GM23338 (cell line): ENCODE data around the gene RAMP1. TPM values are rescaled to one million over a fixed set of nuclear protein-coding genes. Genes with fewer than 3 reads are reported as not detected.
A peak's percentile ranks its signal among the peaks of the same experiment; 100 is the strongest.

Experiments used
- ATAC-seq: fragments of 200-7000 bp; cut with Tn5 transposase; 3 replicates; pipeline ENCODE4 v1.9.1; 2020
- DNase-seq: peaks from one replicate; pipeline ENCODE4 v3.0.0-alpha.2; 2015; ENCODE audit warnings: low spot score
- H2AFZ ChIP-seq: fragments of 200-600 bp; sonication (generic); 2 replicates; pipeline ENCODE4 v1.8.0; 2016; ENCODE audit warnings: antibody characterized with exemption, mild to moderate bottlenecking, moderate library complexity
- H3F3A ChIP-seq: fragments of 200-600 bp; sonication (generic); replicated peaks from 2 replicates; pipeline ENCODE4 v1.8.0; 2017; ENCODE audit warnings: antibody characterized with exemption, mixed run types, low read depth
- H3K27ac ChIP-seq: fragments of 200-600 bp; sonication (generic); 2 replicates; pipeline ENCODE4 v1.6.1; 2016; ENCODE audit warnings: low read depth
- H3K27me3 ChIP-seq: fragments of 200-600 bp; sonication (generic); 2 replicates; pipeline ENCODE4 v1.8.0; 2016; ENCODE audit warnings: mild to moderate bottlenecking, mixed run types, moderate library complexity; ENCODE audit not compliant: insufficient read depth
- H3K36me3 ChIP-seq: fragments of 200-600 bp; sonication (generic); 2 replicates; pipeline ENCODE4 v1.8.0; 2016; ENCODE audit warnings: mild to moderate bottlenecking; ENCODE audit not compliant: insufficient read depth
- H3K4me1 ChIP-seq: fragments of 200-600 bp; sonication (generic); 2 replicates; pipeline ENCODE4 v1.8.0; 2016; ENCODE audit warnings: mild to moderate bottlenecking, moderate library complexity; ENCODE audit not compliant: insufficient read depth
- H3K4me2 ChIP-seq: fragments of 200-600 bp; sonication (generic); 2 replicates; pipeline ENCODE4 v1.7.1; 2017; ENCODE audit warnings: mixed run types
- H3K4me3 ChIP-seq: fragments of 200-600 bp; sonication (generic); 2 replicates; pipeline ENCODE4 v1.6.1; 2016; ENCODE audit warnings: mixed run types
- H3K79me2 ChIP-seq: fragments of 200-600 bp; sonication (generic); replicated peaks from 2 replicates; pipeline ENCODE4 v1.8.0; 2017; ENCODE audit warnings: mild to moderate bottlenecking; ENCODE audit not compliant: insufficient read depth
- H3K9me2 ChIP-seq: fragments of 200-600 bp; sonication (generic); 2 replicates; pipeline ENCODE4 v1.8.0; 2017; ENCODE audit not compliant: insufficient read depth
- H4K20me1 ChIP-seq: fragments of 200-600 bp; sonication (generic); replicated peaks from 2 replicates; pipeline ENCODE4 v1.8.0; 2017; ENCODE audit warnings: mild to moderate bottlenecking; ENCODE audit not compliant: insufficient read depth
- H3K27ac Mint-ChIP-seq: 2 replicates; pipeline ENCODE4 v1.8.0; 2020; ENCODE audit warnings: inconsistent platforms, mild to moderate bottlenecking, moderate library complexity, mixed read lengths
- H3K27me3 Mint-ChIP-seq: 3 replicates; pipeline ENCODE4 v1.8.0; 2022; ENCODE audit warnings: low read depth, mild to moderate bottlenecking, moderate library complexity, mixed read lengths, inconsistent platforms; ENCODE audit not compliant: insufficient read depth, poor library complexity
- H3K36me3 Mint-ChIP-seq: 3 replicates; pipeline ENCODE4 v1.8.0; 2021; ENCODE audit warnings: low read depth, mild to moderate bottlenecking, inconsistent platforms, moderate library complexity, mixed read lengths
- H3K4me1 Mint-ChIP-seq: 3 replicates; pipeline ENCODE4 v1.8.0; 2020; ENCODE audit warnings: mild to moderate bottlenecking, inconsistent platforms, mixed read lengths
- H3K4me3 Mint-ChIP-seq: 3 replicates; pipeline ENCODE4 v1.8.0; 2021; ENCODE audit warnings: moderate library complexity, mild to moderate bottlenecking, inconsistent platforms, mixed read lengths
- H3K9me3 Mint-ChIP-seq: 3 replicates; pipeline ENCODE4 v1.8.0; 2020; ENCODE audit warnings: moderate library complexity, mild to moderate bottlenecking, inconsistent platforms, mixed read lengths
- CREB1 ChIP-seq: fragments of 250-450 bp; sonication (Bioruptor Pico); IDR thresholded peaks from 2 replicates; pipeline ENCODE4 v1.5.0; 2020; ENCODE audit warnings: low read depth, mild to moderate bottlenecking, moderate library complexity
- EZH2 ChIP-seq: fragments of 200-600 bp; sonication (generic); IDR thresholded peaks from one replicate; pipeline ENCODE4 v1.8.0; 2017; ENCODE audit warnings: antibody characterized with exemption, mild to moderate bottlenecking, low read depth; ENCODE audit not compliant: unreplicated experiment
- EZH2phosphoT487 ChIP-seq: fragments of 200-600 bp; sonication (generic); IDR thresholded peaks from one replicate; pipeline ENCODE4 v1.8.1; 2018; ENCODE audit warnings: antibody characterized with exemption; ENCODE audit not compliant: unreplicated experiment
- JUNB ChIP-seq: IDR thresholded peaks from one replicate; pipeline ENCODE4 v1.6.1; 2016; ENCODE audit warnings: antibody characterized with exemption; ENCODE audit not compliant: unreplicated experiment
- NANOG ChIP-seq: IDR thresholded peaks from 2 replicates; pipeline ENCODE4 v1.6.1; 2016; ENCODE audit warnings: antibody characterized with exemption, borderline replicate concordance
- POLR2AphosphoS5 ChIP-seq: IDR thresholded peaks from 2 replicates; pipeline ENCODE4 v1.6.1; 2016; ENCODE audit warnings: antibody characterized with exemption, low read depth
- STAT1 ChIP-seq: IDR thresholded peaks from one replicate; pipeline ENCODE4 v1.6.1; 2016; ENCODE audit warnings: antibody characterized with exemption; ENCODE audit not compliant: unreplicated experiment
- ZNF114 ChIP-seq: fragments of 250-450 bp; sonication (Bioruptor Pico); IDR thresholded peaks from 2 replicates; pipeline ENCODE4 v1.5.0; 2020; ENCODE audit warnings: mild to moderate bottlenecking, moderate library complexity
- ZNF331 ChIP-seq: fragments of 250-450 bp; sonication (Bioruptor Pico); IDR thresholded peaks from 2 replicates; pipeline ENCODE4 v1.5.0; 2020; ENCODE audit warnings: low read depth, mild to moderate bottlenecking, moderate library complexity
- polyA plus RNA-seq: library from polyadenylated mRNA; unstranded; fragments of >200 nt; fragmentation: Nextera tagmentation; extraction: Ambion mirVana; gene quantifications from 2 replicates; pipeline ENCODE4 v1.2.1, GENCODE V29; 2016
- total RNA-seq: library from RNA; depleted of rRNA; stranded (reverse); fragments of >200 nt; shearing (Covaris generic); gene quantifications from 2 replicates; pipeline ENCODE4 v1.2.3, GENCODE V29; 2014
- TF ChIP-seq, protein P1 (sequence below): IDR thresholded peaks from one replicate; pipeline ENCODE4 v1.6.1; 2018; ENCODE audit warnings: antibody characterized with exemption; ENCODE audit not compliant: unreplicated experiment
- TF ChIP-seq, protein P2 (sequence below): IDR thresholded peaks from 2 replicates; pipeline ENCODE4 v1.6.1; 2016; ENCODE audit warnings: antibody characterized with exemption
- TF ChIP-seq, protein P3 (sequence below), 2 experiments: fragments of 200-600 bp in 1 of 2; sonication (generic) in 1 of 2; conservative IDR thresholded peaks; 2 replicates each; pipeline versions ENCODE4 v1.5.1 to v1.6.1; 2016 to 2017; ENCODE audit warnings: antibody characterized with exemption in 2 of 2, low read depth in 2 of 2, mild to moderate bottlenecking in 2 of 2, moderate library complexity in 1 of 2
- TF ChIP-seq, protein P4 (sequence below): fragments of 250-450 bp; sonication (Bioruptor Pico); IDR thresholded peaks from 2 replicates; pipeline ENCODE4 v1.5.0; 2020; ENCODE audit warnings: mild to moderate bottlenecking, moderate library complexity

The RAMP1 gene
- total and polyA plus RNA-seq, 2 experiments from 2014 or later = 1.7 to 3.3 TPM

DNA sequence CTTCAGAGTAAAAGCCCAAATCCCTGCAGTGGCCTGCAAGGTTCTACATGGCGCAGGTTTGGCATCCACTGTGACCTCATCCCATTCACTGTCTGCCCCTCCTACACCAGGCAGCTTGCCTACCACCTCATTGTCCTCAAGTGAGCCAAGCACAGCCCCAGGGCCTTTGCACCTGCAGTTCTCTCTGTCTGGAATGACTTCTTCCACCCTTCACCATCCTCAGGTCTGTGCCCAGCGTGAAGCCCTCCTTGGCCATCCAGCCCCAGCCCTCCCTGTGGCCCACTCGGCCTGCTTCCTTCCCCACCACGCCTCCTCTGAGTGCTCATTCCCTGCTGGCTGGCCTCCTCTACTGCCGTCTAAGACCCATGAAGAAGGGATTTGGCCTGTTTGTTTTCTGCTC is 74.8 kb downstream of the RAMP1 start:
- DNase-seq (no peak), ATAC-seq (no peak)
- H3K36me3 ChIP-seq = no peaks in the 10 kb centered on the region
- H3K9me2 ChIP-seq = no peaks in the 10 kb centered on the region
- no peaks in the 10 kb centered on the region for H3F3A ChIP-seq
- H2AFZ ChIP-seq = peak overlapping the region; percentile 18; the same call in 1 of the 2 replicates
- no peak overlapping the region for H3K4me3 Mint-ChIP-seq
- TF ChIP-seq, protein P1, sequence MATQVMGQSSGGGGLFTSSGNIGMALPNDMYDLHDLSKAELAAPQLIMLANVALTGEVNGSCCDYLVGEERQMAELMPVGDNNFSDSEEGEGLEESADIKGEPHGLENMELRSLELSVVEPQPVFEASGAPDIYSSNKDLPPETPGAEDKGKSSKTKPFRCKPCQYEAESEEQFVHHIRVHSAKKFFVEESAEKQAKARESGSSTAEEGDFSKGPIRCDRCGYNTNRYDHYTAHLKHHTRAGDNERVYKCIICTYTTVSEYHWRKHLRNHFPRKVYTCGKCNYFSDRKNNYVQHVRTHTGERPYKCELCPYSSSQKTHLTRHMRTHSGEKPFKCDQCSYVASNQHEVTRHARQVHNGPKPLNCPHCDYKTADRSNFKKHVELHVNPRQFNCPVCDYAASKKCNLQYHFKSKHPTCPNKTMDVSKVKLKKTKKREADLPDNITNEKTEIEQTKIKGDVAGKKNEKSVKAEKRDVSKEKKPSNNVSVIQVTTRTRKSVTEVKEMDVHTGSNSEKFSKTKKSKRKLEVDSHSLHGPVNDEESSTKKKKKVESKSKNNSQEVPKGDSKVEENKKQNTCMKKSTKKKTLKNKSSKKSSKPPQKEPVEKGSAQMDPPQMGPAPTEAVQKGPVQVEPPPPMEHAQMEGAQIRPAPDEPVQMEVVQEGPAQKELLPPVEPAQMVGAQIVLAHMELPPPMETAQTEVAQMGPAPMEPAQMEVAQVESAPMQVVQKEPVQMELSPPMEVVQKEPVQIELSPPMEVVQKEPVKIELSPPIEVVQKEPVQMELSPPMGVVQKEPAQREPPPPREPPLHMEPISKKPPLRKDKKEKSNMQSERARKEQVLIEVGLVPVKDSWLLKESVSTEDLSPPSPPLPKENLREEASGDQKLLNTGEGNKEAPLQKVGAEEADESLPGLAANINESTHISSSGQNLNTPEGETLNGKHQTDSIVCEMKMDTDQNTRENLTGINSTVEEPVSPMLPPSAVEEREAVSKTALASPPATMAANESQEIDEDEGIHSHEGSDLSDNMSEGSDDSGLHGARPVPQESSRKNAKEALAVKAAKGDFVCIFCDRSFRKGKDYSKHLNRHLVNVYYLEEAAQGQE = no peak
- TF ChIP-seq EZH2 (no peak), CREB1 (CRISPR knock-in tag) (no peak), POLR2AphosphoS5 (no peak), ZNF114 (no peak), STAT1 (no peak), JUNB (no peak), ZNF331 (CRISPR knock-in tag) (no peak), EZH2phosphoT487 (no peak), NANOG (no peak)
- TF ChIP-seq, protein P2, sequence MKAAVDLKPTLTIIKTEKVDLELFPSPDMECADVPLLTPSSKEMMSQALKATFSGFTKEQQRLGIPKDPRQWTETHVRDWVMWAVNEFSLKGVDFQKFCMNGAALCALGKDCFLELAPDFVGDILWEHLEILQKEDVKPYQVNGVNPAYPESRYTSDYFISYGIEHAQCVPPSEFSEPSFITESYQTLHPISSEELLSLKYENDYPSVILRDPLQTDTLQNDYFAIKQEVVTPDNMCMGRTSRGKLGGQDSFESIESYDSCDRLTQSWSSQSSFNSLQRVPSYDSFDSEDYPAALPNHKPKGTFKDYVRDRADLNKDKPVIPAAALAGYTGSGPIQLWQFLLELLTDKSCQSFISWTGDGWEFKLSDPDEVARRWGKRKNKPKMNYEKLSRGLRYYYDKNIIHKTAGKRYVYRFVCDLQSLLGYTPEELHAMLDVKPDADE = no peak
- TF ChIP-seq, protein P3, sequence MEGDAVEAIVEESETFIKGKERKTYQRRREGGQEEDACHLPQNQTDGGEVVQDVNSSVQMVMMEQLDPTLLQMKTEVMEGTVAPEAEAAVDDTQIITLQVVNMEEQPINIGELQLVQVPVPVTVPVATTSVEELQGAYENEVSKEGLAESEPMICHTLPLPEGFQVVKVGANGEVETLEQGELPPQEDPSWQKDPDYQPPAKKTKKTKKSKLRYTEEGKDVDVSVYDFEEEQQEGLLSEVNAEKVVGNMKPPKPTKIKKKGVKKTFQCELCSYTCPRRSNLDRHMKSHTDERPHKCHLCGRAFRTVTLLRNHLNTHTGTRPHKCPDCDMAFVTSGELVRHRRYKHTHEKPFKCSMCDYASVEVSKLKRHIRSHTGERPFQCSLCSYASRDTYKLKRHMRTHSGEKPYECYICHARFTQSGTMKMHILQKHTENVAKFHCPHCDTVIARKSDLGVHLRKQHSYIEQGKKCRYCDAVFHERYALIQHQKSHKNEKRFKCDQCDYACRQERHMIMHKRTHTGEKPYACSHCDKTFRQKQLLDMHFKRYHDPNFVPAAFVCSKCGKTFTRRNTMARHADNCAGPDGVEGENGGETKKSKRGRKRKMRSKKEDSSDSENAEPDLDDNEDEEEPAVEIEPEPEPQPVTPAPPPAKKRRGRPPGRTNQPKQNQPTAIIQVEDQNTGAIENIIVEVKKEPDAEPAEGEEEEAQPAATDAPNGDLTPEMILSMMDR (conservative IDR thresholded peaks at IDR 0.05; ENCODE audit: low read depth in 2 of 2) = no peak
- TF ChIP-seq, protein P4, sequence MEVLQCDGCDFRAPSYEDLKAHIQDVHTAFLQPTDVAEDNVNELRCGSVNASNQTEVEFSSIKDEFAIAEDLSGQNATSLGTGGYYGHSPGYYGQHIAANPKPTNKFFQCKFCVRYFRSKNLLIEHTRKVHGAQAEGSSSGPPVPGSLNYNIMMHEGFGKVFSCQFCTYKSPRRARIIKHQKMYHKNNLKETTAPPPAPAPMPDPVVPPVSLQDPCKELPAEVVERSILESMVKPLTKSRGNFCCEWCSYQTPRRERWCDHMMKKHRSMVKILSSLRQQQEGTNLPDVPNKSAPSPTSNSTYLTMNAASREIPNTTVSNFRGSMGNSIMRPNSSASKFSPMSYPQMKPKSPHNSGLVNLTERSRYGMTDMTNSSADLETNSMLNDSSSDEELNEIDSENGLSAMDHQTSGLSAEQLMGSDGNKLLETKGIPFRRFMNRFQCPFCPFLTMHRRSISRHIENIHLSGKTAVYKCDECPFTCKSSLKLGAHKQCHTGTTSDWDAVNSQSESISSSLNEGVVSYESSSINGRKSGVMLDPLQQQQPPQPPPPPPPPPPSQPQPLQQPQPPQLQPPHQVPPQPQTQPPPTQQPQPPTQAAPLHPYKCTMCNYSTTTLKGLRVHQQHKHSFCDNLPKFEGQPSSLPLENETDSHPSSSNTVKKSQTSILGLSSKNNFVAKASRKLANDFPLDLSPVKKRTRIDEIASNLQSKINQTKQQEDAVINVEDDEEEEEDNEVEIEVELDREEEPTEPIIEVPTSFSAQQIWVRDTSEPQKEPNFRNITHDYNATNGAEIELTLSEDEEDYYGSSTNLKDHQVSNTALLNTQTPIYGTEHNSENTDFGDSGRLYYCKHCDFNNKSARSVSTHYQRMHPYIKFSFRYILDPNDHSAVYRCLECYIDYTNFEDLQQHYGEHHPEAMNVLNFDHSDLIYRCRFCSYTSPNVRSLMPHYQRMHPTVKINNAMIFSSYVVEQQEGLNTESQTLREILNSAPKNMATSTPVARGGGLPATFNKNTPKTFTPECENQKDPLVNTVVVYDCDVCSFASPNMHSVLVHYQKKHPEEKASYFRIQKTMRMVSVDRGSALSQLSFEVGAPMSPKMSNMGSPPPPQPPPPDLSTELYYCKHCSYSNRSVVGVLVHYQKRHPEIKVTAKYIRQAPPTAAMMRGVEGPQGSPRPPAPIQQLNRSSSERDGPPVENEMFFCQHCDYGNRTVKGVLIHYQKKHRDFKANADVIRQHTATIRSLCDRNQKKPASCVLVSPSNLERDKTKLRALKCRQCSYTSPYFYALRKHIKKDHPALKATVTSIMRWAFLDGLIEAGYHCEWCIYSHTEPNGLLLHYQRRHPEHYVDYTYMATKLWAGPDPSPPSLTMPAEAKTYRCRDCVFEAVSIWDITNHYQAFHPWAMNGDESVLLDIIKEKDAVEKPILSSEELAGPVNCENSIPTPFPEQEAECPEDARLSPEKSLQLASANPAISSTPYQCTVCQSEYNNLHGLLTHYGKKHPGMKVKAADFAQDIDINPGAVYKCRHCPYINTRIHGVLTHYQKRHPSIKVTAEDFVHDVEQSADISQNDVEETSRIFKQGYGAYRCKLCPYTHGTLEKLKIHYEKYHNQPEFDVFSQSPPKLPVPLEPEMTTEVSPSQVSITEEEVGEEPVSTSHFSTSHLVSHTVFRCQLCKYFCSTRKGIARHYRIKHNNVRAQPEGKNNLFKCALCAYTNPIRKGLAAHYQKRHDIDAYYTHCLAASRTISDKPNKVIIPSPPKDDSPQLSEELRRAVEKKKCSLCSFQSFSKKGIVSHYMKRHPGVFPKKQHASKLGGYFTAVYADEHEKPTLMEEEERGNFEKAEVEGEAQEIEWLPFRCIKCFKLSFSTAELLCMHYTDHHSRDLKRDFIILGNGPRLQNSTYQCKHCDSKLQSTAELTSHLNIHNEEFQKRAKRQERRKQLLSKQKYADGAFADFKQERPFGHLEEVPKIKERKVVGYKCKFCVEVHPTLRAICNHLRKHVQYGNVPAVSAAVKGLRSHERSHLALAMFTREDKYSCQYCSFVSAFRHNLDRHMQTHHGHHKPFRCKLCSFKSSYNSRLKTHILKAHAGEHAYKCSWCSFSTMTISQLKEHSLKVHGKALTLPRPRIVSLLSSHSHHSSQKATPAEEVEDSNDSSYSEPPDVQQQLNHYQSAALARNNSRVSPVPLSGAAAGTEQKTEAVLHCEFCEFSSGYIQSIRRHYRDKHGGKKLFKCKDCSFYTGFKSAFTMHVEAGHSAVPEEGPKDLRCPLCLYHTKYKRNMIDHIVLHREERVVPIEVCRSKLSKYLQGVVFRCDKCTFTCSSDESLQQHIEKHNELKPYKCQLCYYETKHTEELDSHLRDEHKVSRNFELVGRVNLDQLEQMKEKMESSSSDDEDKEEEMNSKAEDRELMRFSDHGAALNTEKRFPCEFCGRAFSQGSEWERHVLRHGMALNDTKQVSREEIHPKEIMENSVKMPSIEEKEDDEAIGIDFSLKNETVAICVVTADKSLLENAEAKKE = no peak
- peaks cover 6% of the 10 kb centered on the region; the same call in 2 of the 3 replicates for H3K36me3 Mint-ChIP-seq
- peaks cover 5% of the 10 kb centered on the region for H3K27me3 Mint-ChIP-seq
- H3K4me1 Mint-ChIP-seq = peaks cover under 1% of the 10 kb centered on the region; the same call in 1 of the 3 replicates
- no peak overlapping the region for H3K4me2 ChIP-seq
- H3K9me3 Mint-ChIP-seq = peaks cover 21% of the 10 kb centered on the region
- H3K4me1 ChIP-seq = no peaks in the 10 kb centered on the region
- H3K27me3 ChIP-seq = no peaks in the 10 kb centered on the region
- H4K20me1 ChIP-seq = no peaks in the 10 kb centered on the region
- no peak overlapping the region for H3K27ac Mint-ChIP-seq
- H3K79me2 ChIP-seq = no peaks in the 10 kb centered on the region
- no peak overlapping the region for H3K4me3 ChIP-seq
- H3K27ac ChIP-seq = no peak overlapping the region
